Natural killer cell treated with Interleukin-12 subunit alpha and Interleukin-12 subunit beta and Interleukin-15 and Interleukin-18, amount 100 ng/mL, for 72 hours (primary cell): ENCODE results near the gene CFAP210. TPM values are rescaled to one million over a fixed set of nuclear protein-coding genes. Genes with fewer than 3 reads are reported as not detected.
A peak's percentile ranks its signal among the peaks of the same experiment; 100 is the strongest.

Source experiments
- ATAC-seq, 2 donors: fragments of 150-1000 bp; cut with Tn5 transposase in 1 of 2; sonication (Bioruptor Pico), chemical (Tn5 transposase) in 1 of 2; 2 replicates each; pipeline ENCODE4 v1.10.0; 2021
- DNase-seq: peaks from one replicate; pipeline ENCODE4 v3.0.0; 2022; ENCODE audit warnings: low spot score
- H3K27ac Mint-ChIP-seq, 2 donors: 1 replicate in 1 of 2; 2 replicates in 1 of 2; pipeline ENCODE4 v1.8.0; 2022; ENCODE audit warnings: mixed read lengths in 2 of 2, mild to moderate bottlenecking in 1 of 2, moderate library complexity in 1 of 2
- H3K27me3 Mint-ChIP-seq, 2 donors: 1 replicate in 1 of 2; 2 replicates in 1 of 2; pipeline ENCODE4 v1.8.0; 2022; ENCODE audit warnings: mixed read lengths in 2 of 2
- H3K36me3 Mint-ChIP-seq: one replicate; pipeline ENCODE4 v1.8.0; 2022; ENCODE audit warnings: mixed read lengths
- H3K4me1 Mint-ChIP-seq, 2 donors: 1 replicate in 1 of 2; 2 replicates in 1 of 2; pipeline ENCODE4 v1.8.0; 2022; ENCODE audit warnings: low read depth in 2 of 2, mixed read lengths in 2 of 2, mild to moderate bottlenecking in 1 of 2
- H3K4me3 Mint-ChIP-seq: one replicate; pipeline ENCODE4 v1.8.0; 2022; ENCODE audit warnings: mixed read lengths
- H3K9me3 Mint-ChIP-seq: 2 replicates; pipeline ENCODE4 v1.8.0; 2022; ENCODE audit warnings: mixed read lengths
- total RNA-seq, 2 donors: library from RNA; stranded (reverse); gene quantifications; one replicate each; pipeline ENCODE4 v1.2.3, GENCODE V29; 2022

Gene CFAP210
- total RNA-seq, 2 donors from 2014 or later = 0.12 to 0.59 TPM

GRCh38 chr2:169718930-169719504 lies 24.8 kb upstream of the CFAP210 start:
- Mint-ChIP-seq H3K4me1 (peaks cover 7% of the 10 kb centered on the region in 2 donors), H3K27me3 (no peaks in the 10 kb centered on the region), H3K9me3 (no peaks in the 10 kb centered on the region), H3K36me3 (no peaks in the 10 kb centered on the region), H3K27ac (no peak overlapping the region), H3K4me3 (no peak overlapping the region)
- ATAC-seq (peak in 1 of 2 donors; percentile 49), DNase-seq (no peak)

GRCh38 chr2:169717691-169718063 lies 23.5 kb upstream of the CFAP210 start:
- H3K9me3 Mint-ChIP-seq = no peaks in the 10 kb centered on the region
- H3K4me3 Mint-ChIP-seq = no peak overlapping the region
- no peak for DNase-seq
- peaks cover 7% of the 10 kb centered on the region in 2 donors for H3K4me1 Mint-ChIP-seq
- H3K27me3 Mint-ChIP-seq = no peaks in the 10 kb centered on the region
- H3K36me3 Mint-ChIP-seq = no peaks in the 10 kb centered on the region
- H3K27ac Mint-ChIP-seq = no peak overlapping the region
- no peak for ATAC-seq

GRCh38 chr2:169716938-169717690 lies 22.9 kb upstream of the CFAP210 start:
- Mint-ChIP-seq H3K4me3 (no peak overlapping the region), H3K27ac (no peak overlapping the region), H3K9me3 (no peaks in the 10 kb centered on the region), H3K27me3 (no peaks in the 10 kb centered on the region), H3K36me3 (no peaks in the 10 kb centered on the region), H3K4me1 (peaks cover 7% of the 10 kb centered on the region in 2 donors)
- no peak for ATAC-seq
- DNase-seq = no peak

DNA sequence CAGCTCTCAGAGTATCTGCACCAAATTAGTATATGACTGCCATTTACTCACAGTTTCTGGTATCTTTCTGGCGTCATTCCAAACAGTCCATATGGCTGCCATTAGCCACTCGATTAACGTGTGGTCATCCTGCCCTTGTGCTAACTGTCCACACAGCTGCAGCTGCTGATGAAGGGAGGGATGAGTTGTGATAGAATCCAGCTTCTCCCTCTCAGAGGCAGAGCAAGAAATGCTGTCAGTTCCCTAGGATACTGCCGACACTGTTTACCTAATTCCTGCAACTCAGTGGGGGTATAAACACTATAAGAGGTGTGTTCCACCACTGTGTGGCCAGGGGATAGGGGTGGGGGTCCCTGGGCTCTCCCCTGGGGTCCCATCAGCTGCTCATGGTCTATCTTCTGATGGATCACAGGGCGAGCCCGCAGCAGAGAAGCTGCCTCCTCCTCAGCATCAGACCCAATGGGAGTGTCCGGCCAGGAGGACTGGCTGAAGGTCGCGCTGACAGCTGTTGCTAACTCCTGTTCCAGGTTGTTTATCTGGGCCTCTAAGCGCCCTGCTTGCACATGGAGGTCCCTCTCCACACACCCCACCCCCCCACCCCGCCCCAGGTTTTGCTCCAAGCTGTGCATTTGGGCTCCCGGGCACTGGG lies 22.2 kb upstream of the CFAP210 start:
- ATAC-seq = no peak
- peaks cover 7 to 12% of the 10 kb centered on the region in 2 donors for H3K4me1 Mint-ChIP-seq
- H3K27me3 Mint-ChIP-seq = no peaks in the 10 kb centered on the region
- H3K4me3 Mint-ChIP-seq = no peak overlapping the region
- H3K27ac Mint-ChIP-seq = no peak overlapping the region
- no peaks in the 10 kb centered on the region for H3K9me3 Mint-ChIP-seq
- H3K36me3 Mint-ChIP-seq = no peaks in the 10 kb centered on the region
- no peak for DNase-seq

DNA sequence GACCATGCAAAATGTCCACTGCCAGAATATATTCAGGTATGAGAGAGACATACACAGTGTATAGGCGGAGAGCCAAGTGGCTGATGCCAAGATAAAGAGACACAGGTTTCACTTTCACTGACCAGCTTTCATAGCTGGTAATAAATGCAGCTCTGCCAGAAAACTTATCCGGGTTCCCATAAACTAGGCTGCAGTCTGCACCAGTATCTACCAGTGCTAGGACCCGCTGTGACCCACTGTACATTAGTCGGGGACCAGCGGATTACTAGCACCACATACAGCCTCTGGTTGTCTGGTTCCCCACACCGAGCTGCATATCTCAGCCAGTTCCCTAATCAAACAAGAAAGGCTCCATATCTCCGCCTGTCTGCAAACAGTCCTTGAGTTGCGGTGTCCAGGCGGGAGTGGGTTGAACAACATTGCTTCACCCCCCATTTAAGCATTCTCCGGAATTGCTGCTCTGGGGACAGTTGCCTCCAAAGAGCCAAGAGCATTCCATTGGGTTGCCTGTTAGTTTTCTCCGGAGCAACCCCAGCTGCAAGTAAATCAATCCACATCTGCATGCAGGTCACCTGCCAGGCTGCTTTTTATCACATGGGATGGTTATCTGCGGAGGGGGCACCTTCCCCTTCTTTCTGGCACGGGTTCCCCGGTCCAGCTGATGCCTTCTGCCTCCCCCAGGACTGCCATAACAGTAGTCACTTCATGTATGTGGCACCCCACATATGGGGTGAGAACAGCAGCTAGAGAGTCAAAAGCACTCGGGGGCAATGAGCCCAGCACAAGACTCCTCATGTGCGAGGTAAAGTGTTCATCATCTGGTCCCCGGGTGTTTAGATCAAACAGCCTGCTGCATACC lies 21.4 kb upstream of the CFAP210 start:
- H3K27me3 Mint-ChIP-seq = no peaks in the 10 kb centered on the region
- no peaks in the 10 kb centered on the region for H3K9me3 Mint-ChIP-seq
- peaks cover 7 to 12% of the 10 kb centered on the region in 2 donors for H3K4me1 Mint-ChIP-seq
- ATAC-seq (peak; percentile 29 to 37), DNase-seq (no peak)
- H3K36me3 Mint-ChIP-seq = no peaks in the 10 kb centered on the region
- no peak overlapping the region for H3K27ac Mint-ChIP-seq
- H3K4me3 Mint-ChIP-seq = no peak overlapping the region

DNA sequence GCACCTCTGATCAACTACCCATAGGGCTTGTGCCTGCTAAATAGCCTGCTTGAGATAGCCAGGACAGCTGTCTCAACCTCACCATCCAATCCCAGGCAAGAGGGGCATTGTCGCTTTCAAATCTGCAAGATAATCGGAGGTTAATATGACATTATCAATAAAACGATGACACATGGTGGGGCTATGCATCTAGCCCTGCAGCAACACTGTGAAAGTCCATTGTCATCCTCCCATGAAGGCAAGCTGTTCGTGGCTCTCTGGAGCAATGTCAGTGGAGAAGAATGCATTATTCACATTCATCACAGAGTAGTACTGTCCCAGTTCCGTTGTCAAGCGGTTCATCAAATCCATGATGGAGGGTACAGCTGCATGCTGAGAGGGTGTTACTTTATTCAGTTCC lies 20.5 kb upstream of the CFAP210 start:
- H3K9me3 Mint-ChIP-seq = no peaks in the 10 kb centered on the region

GRCh38 chr2:169713331-169713730 lies 19.1 kb upstream of the CFAP210 start:
- ATAC-seq = no peak
- Mint-ChIP-seq H3K9me3 (no peaks in the 10 kb centered on the region), H3K4me1 (peaks cover 7 to 12% of the 10 kb centered on the region in 2 donors), H3K36me3 (no peaks in the 10 kb centered on the region), H3K27ac (no peak overlapping the region), H3K27me3 (no peaks in the 10 kb centered on the region), H3K4me3 (no peak overlapping the region)
- no peak for DNase-seq

More for the DNA sequence above, 20.5 kb upstream of the CFAP210 start:
- ATAC-seq = no peak
- H3K36me3 Mint-ChIP-seq = no peaks in the 10 kb centered on the region
- no peak overlapping the region for H3K4me3 Mint-ChIP-seq
- peaks cover 7 to 12% of the 10 kb centered on the region in 2 donors for H3K4me1 Mint-ChIP-seq
- no peak for DNase-seq
- H3K27me3 Mint-ChIP-seq = no peaks in the 10 kb centered on the region
- H3K27ac Mint-ChIP-seq = no peak overlapping the region

DNA sequence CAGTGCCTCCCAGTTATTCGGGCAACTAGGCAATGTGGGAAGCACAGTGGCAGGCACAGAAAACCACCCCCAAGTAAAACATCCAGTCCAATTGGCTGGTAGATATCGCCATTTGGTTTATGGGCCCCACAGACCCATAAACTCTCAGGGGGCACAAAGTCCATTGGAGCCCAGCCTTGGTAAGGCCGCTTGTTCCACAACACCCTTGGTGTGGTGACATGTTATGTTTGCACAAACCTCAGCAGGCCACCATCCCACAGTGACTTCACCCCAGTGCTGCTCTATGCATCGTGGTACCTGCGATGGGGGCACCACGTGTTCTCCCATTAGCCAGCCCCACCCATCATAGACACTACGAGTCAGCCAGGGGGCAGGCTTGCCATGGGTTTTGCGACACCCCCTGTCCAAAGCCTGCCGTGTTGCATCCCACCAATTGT lies 18.6 kb upstream of the CFAP210 start:
- Mint-ChIP-seq H3K9me3 (no peaks in the 10 kb centered on the region), H3K27ac (no peak overlapping the region), H3K36me3 (no peaks in the 10 kb centered on the region), H3K4me1 (peaks cover 7 to 12% of the 10 kb centered on the region in 2 donors), H3K4me3 (no peak overlapping the region), H3K27me3 (no peaks in the 10 kb centered on the region)
- DNase-seq (no peak), ATAC-seq (no peak)

DNA sequence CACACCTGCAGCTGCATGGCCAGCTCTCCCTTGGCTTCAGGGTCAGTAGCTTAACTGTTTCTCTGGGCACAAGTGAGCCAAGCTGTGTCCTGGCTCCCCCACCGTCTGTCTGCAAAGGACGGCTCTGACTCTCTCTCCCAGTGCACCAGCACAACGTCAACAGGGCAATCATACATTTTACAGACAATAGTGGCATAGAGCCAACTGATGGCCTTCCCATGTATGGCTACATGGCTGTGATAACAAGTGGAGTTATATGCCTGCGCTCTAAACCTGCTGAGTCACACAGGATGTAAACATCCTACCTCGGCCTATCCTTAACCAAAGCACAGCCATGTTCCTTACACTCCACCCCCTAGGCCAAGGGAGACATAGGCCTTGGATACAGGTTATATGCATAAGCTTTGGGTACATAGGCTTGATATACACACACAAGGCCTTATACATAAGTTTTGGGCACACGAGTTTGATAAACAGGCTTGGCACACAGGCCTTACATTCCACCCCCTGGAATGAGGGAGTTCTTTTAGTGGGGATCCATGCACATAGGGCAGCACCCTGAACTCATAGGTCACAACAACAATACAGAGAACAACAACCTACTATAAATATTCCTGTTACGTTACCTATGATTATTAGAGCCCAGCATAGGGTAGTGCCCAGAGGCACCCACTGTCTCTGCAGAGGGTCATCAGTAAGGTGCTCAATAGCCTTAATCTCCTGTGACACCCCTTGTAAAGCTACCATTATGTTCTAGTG lies 17.7 kb upstream of the CFAP210 start:
- DNase-seq (no peak), ATAC-seq (no peak)
- Mint-ChIP-seq H3K36me3 (no peaks in the 10 kb centered on the region), H3K9me3 (no peaks in the 10 kb centered on the region), H3K27ac (no peak overlapping the region), H3K4me1 (peaks cover 7 to 12% of the 10 kb centered on the region in 2 donors), H3K4me3 (no peak overlapping the region), H3K27me3 (no peaks in the 10 kb centered on the region)

GRCh38 chr2:169709981-169710380 lies 15.8 kb upstream of the CFAP210 start:
- H3K9me3 Mint-ChIP-seq = no peaks in the 10 kb centered on the region

GRCh38 chr2:169709331-169709730 lies 15.1 kb upstream of the CFAP210 start:
- no peak overlapping the region for H3K4me3 Mint-ChIP-seq
- no peaks in the 10 kb centered on the region for H3K9me3 Mint-ChIP-seq
- no peaks in the 10 kb centered on the region for H3K36me3 Mint-ChIP-seq
- no peak for ATAC-seq
- peaks cover 0 to 5% of the 10 kb centered on the region in 2 donors for H3K4me1 Mint-ChIP-seq
- no peak for DNase-seq
- no peaks in the 10 kb centered on the region for H3K27me3 Mint-ChIP-seq
- no peak overlapping the region for H3K27ac Mint-ChIP-seq

More at GRCh38 chr2:169709981-169710380, 15.8 kb upstream of the CFAP210 start:
- H3K36me3 Mint-ChIP-seq = no peaks in the 10 kb centered on the region
- H3K27ac Mint-ChIP-seq = no peak overlapping the region
- ATAC-seq = no peak
- H3K27me3 Mint-ChIP-seq = no peaks in the 10 kb centered on the region
- H3K4me3 Mint-ChIP-seq = no peak overlapping the region
- DNase-seq = no peak
- H3K4me1 Mint-ChIP-seq = peaks cover 5 to 7% of the 10 kb centered on the region in 2 donors

DNA sequence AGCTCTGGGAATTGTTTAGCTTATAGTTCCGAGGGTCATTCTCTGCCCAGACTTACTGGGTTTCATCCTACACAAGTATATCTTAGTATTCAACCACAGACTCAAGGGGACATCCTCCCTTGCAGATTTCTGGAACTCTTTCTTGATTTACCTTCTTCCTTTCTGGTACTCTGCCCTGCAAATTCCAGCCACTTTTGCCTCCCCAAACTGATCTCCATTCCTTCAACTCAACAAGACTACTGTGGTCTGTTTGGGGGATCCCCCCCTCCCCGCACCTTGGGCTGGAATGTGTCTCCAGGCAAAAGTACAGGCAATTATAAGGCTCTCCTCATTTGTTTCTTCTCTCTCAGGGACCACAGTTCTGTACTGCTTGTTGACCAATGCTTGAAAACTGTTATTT lies 13.4 kb upstream of the CFAP210 start:
- Mint-ChIP-seq H3K36me3 (no peaks in the 10 kb centered on the region), H3K27me3 (no peaks in the 10 kb centered on the region), H3K27ac (no peak overlapping the region), H3K9me3 (no peaks in the 10 kb centered on the region), H3K4me3 (no peak overlapping the region), H3K4me1 (peaks cover 0 to 5% of the 10 kb centered on the region in 2 donors)
- DNase-seq (no peak), ATAC-seq (no peak)

- ATAC-seq (no peak), DNase-seq (no peak)
- H3K36me3 Mint-ChIP-seq = no peaks in the 10 kb centered on the region
- no peak overlapping the region for H3K27ac Mint-ChIP-seq
- H3K4me1 Mint-ChIP-seq = no peaks in the 10 kb centered on the region
- H3K27me3 Mint-ChIP-seq = no peaks in the 10 kb centered on the region
- no peak overlapping the region for H3K4me3 Mint-ChIP-seq
- no peaks in the 10 kb centered on the region for H3K9me3 Mint-ChIP-seq
These were observed 11.7 kb upstream of the CFAP210 start for GRCh38 chr2:169705927-169706326.
